Measurements from ENCODE around the gene HRH1.
"Not testable (repeated sequence)": the region's sequence is repeated elsewhere in the genome, so short reads cannot be mapped to it uniquely, and the experiment has no call there.

Gene HRH1

GRCh38 chr3:11173828-11174465 lies 19.7 kb downstream of the HRH1 start:
- no peak for DNase-seq

DNA sequence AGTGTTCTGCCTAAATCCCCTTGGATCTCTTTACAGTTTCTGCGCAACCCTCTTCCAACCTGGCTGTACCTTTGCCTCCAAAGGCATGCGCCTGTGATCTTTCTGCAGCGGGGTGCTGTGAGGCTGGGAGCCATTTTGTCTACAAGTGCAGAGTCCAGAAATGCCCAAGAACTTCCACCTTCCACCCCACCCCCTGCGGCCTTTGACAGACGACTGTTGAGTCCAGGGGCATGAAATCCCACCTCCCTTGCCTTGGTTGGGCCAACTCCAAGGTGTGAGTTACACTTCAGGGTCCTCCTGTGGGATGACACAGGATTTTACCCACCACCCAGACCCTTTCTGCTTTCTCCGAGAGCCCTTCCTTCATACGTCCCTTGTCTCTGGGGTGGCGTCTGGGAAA lies 24.1 kb downstream of the HRH1 start:
- DNase-seq: no peak

GRCh38 chr3:11184328-11184969 lies 30.2 kb downstream of the HRH1 start:
- DNase-seq: not testable (repeated sequence)

- no peak for DNase-seq
These were observed 30.9 kb downstream of the HRH1 start for GRCh38 chr3:11185144-11185543.

DNA sequence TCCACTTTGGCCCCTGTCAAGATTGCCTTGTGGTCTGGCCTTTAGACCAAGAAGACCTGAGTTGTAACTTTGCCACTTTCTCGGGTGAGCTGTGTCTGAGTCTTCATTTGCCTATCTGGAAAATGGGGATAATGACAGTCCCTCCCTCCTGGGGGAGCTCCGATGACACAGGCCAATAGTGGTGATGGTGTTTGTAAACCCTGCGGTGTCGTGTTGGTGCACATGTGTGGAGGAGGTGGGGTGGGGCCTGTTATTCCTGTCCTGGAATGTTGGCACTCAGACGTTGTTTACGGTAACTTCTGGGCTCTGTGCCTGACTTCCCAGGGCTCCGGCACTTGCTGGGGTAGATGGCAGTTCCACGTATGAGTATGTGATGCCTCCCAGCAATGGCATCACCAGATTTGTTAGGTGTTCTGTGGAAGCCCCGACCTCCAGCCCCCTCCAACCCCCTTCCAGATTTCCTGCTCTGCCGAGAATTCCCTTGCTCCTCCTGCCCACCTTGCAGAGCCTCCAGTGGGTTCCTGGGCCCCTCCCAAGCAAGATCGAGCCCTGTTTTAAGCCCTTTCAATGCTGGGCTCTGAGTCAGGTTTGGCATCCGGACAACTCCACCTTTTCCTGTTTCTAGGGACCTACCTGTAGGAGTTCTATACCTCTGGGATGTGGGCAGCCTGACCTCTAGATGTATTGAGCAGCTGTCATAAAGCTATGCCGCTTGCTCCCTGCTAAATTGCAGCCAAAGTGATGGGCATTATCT lies 31.4 kb downstream of the HRH1 start:
- no peak for DNase-seq

DNA sequence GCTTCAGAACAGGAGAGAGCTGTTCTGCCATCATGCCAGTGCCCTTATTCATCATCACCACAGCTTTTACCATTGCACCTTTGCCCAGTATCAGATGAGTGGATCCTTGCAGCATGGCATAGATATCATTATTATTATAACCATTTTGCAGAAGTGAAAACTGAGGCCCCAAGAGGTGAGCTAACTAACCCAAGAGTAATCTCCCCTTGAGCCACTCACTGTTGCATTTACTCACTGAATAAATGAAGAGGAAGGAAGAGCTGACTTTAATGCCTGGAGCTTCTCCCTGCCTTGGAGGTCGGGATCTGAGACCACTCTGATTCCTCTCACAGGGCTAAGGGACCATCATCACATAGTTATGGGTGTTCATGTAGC lies 32.0 kb downstream of the HRH1 start:
- DNase-seq: no peak

DNA sequence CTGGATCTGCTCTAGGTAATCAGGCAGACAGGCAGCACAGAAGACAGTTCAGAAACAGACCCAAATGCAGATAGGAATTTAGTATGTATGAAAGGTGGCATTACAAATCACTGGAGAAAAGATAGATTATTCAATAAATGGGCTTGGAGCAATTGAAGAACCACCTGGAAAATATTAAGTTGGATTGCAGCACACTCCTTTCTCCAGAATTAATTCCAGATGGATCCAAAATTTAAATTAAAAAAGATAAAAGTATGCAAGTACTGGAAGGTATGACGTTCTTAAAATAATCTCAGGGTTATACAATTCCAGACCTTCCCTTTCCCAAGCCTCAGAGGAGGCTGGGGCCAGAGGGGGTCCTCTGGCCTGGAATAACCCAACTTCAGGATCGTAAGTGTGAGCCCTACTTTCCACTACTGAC lies 32.5 kb downstream of the HRH1 start:
- DNase-seq: no peak

- DNase-seq: no peak
These were observed 33.4 kb downstream of the HRH1 start for GRCh38 chr3:11187681-11188080.

DNA sequence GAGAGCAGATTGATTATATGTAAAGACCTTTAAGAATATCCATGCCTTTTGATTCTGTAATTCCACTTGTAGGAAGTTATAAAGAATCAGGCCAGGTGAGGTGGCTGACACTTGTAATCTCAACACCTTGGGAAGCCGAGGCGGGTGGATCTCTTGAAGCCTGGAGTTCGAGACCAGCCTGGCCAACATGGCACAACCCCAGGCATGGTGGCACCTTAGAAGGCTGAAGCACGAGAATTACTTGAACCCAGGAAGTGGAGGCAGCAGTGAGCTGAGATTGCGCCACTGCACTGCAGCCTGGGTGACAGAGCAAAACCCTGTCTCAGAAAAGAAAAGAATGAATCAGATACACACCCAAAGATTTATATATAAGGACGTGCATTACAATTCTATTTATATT lies 33.9 kb downstream of the HRH1 start:
- no peak for DNase-seq

- no peak for DNase-seq
These were observed 40.9 kb downstream of the HRH1 start for GRCh38 chr3:11195201-11195600.

GRCh38 chr3:11195721-11196332 lies 41.5 kb downstream of the HRH1 start:
- no peak for DNase-seq

- DNase-seq: no peak
These were observed 43.2 kb downstream of the HRH1 start for GRCh38 chr3:11197484-11197883.

- DNase-seq: no peak
These were observed 43.8 kb downstream of the HRH1 start for GRCh38 chr3:11198070-11198469.

DNA sequence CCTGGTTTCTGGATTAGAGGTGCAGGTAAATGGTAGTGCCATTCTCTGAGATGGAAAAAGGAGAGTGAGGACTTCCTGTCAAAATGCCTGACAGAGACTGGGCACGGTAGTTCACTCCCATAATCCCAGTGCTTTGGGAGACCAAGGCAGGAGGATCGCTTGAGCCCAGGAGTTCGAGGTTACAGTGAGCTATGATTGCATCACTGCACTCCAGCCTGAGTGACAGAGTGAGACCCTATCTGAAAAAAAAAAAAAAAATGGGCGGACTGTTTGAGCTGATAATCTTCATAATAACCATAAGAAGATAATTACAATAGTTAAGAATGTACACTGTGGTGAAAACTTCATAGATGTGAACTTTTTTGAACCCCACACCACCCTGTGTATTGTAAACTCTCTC lies 44.2 kb downstream of the HRH1 start:
- no peak for DNase-seq

- DNase-seq: no peak
These were observed 45.9 kb downstream of the HRH1 start for GRCh38 chr3:11199902-11200845.

GRCh38 chr3:11201251-11202019 lies 47.1 kb downstream of the HRH1 start:
- no peak for DNase-seq

- no peak for DNase-seq
These were observed 49.7 kb downstream of the HRH1 start for GRCh38 chr3:11203961-11204360.

DNA sequence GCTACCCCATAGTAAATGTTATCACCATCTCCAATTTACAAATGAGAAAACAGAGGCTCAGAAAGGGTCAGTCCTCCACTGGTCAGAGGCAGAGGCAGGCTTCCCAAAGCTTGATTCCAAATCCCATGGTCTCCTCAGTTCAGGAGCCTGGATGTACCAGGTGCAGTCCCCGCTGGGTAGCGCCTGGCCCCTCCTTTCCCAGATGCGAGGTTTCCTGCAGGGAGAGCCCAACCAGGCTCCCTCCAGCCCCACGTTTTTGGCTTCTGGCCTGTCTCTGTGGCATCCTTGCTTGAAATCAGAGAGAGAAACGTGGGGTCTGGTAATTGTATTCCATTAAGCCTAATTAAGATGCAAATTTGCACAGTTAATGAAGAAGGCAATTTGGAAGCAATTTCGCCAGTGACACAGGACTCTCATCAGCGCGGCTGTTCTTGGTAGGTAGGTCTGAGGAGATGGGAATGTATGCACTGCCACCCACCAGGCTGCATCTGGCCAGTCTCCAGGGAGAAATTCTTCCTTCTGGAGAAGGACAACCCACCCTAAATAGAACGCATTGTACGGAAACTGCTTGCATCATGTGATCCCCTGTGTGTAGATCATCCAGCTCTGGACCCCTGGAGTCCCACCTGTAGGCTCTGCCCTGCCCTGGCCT lies 50.5 kb downstream of the HRH1 start:
- no peak for DNase-seq

- not testable (repeated sequence) for DNase-seq
These were observed 51.6 kb downstream of the HRH1 start for GRCh38 chr3:11205881-11206280.

DNA sequence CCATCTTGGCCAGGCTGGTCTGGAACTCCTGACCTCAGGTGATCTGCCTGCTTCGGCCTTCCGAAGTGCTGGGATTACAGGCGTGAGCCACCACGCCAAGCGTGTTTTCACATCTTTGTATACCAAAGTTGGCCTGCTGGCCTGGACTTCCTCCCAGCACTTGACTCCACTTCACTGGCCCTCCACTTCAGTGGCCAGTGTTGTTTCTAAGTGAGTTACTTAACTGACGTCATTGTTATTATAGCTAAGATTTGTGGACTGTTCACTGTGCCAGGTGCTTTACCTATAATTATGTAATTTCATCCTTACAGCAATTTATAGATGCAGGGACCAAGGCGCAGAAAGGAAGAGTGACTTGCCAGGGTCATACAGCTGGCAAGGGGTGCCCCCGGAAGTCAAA lies 52.0 kb downstream of the HRH1 start:
- no peak for DNase-seq

- DNase-seq: no peak
These were observed 52.7 kb downstream of the HRH1 start for GRCh38 chr3:11206953-11207352.
